OCI-LY3 (cell line): ENCODE measurements around the gene RNF112.

ENCODE experiments used
- EZH2phosphoT487 ChIP-seq: fragments of 200-600 bp; shearing (Covaris generic); IDR thresholded peaks from 2 replicates; pipeline ENCODE4 v1.6.1; 2018; ENCODE audit warnings: antibody characterized with exemption, mixed run types, low read depth
- TF ChIP-seq, protein P1 (sequence below): fragments of 200-600, 300-600 bp; sonication (generic); IDR thresholded peaks from 2 replicates; pipeline ENCODE4 v1.5.1; 2014; ENCODE audit warnings: antibody characterized with exemption, low read length, low read depth

DNA sequence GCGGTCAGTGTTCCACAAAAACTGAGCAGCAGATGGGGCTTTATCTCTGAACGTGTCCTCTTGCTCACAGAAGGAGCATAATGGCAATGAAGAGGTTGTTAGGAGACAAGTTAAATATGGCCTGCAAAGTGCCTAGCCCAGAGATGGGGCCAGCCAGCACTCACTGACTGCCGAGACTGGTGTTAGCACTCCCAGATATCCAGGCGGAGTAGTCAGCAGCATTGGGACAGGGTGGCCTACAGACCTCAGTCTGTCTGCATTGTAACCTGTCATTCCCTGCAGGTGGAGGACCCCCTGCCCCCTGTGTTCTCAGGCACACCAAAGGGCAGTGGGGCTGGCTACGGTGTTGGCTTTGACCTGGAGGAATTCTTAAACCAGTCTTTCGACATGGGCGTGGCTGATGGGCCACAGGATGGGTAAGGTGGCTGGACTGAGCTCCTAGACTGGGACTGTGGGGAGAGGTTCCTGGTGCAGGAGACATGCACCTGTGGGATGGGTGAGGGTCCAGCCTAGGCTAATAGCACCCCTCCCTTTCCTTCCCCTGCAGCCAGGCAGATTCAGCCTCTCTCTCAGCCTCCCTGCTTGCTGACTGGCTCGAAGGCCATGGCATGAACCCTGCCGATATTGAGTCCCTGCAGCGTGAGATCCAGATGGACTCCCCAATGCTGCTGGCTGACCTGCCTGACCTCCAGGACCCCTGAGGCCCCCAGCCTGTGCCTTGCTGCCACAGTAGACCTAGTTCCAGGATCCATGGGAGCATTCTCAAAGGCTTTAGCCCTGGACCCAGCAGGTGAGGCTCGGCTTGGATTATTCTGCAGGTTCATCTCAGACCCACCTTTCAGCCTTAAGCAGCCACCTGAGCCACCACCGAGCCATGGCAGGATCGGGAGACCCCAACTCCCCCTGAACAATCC lies 28.2 kb upstream of the RNF112 start:
- TF ChIP-seq, protein P1, sequence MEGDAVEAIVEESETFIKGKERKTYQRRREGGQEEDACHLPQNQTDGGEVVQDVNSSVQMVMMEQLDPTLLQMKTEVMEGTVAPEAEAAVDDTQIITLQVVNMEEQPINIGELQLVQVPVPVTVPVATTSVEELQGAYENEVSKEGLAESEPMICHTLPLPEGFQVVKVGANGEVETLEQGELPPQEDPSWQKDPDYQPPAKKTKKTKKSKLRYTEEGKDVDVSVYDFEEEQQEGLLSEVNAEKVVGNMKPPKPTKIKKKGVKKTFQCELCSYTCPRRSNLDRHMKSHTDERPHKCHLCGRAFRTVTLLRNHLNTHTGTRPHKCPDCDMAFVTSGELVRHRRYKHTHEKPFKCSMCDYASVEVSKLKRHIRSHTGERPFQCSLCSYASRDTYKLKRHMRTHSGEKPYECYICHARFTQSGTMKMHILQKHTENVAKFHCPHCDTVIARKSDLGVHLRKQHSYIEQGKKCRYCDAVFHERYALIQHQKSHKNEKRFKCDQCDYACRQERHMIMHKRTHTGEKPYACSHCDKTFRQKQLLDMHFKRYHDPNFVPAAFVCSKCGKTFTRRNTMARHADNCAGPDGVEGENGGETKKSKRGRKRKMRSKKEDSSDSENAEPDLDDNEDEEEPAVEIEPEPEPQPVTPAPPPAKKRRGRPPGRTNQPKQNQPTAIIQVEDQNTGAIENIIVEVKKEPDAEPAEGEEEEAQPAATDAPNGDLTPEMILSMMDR = no peak
- TF ChIP-seq EZH2phosphoT487 = no peak
